ENCODE data around the gene DLGAP4.

The DLGAP4 gene

DNA sequence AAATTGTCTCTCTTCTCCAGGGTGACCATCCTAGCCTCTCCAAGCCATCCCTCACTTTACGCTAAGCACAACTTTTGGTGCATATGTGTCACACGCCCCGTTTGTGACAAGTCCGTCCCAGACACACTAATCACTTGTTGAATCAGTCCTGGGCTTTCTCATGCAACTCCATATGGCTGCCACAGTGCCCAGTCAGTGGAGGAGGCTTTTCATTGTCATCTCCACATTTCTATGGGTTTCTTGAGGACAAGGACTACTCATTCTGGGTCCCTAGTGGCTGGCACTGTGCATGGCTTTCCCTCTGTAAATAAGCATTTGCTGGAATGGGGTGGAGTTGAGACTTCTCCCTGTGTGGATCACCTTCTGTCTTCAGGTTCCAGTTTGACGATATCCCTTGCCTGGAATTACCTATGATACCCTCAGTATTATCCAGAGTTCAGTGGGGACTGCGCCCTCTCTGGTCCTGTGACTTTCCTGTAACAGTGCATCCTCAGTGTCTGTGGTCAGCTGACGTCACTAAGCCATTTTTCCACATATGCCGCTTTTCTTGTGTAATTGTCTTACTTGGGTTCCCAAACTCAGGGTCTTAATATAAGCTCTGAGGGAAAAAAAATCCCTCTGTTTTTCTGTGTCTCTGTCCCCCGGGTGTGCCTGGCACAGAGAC is 175.4 kb downstream of the DLGAP4 start:
- no peak for DNase-seq

GRCh38 chr20:36482044-36482473 is 175.9 kb downstream of the DLGAP4 start:
- peak; percentile 64 for DNase-seq

GRCh38 chr20:36483209-36483918 is 177.2 kb downstream of the DLGAP4 start:
- DNase-seq = no peak

DNA sequence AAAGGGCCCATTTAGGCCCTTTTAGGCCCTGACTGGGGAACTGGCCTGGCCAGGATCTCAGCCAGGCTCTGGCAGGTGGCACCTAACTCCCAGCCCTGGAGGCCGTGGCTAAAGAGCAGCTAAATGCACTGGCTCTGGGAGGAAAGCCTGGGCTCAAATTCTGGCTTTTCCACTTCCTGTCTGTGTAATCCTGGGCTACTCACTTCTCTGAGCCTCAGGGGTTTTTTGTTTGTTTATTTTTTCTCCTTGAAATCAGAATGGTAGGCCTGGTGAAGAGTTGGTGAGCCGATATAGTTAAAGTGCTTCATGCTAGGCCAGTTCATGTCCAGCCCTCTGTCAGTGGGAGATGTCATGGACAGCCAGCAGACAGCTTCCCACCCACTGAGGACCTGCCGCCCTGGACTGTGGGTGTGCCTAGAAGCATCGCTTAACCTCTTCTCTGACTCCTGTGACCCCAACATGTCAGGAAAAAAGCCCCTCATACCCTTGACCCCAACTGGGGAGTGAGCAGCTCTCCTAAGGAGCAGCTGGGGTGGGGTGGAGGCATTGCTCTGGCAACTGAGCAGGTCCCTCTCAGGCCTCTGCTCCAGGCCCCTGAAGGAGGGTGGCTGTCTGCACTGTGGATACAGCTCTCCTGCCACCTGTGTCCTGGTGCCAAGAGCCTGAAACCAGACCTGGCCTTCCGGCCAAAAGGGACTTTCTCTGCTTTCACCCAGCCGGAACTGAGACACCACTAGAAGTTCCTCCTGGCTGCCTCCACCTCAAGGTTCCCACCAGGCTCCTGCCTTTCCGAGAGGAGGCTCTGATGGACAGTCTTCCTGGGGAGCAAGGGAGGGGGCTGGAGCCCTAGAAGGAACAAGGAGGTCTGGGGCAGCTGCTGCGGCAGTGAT is 178.0 kb downstream of the DLGAP4 start:
- no peak for DNase-seq

DNA sequence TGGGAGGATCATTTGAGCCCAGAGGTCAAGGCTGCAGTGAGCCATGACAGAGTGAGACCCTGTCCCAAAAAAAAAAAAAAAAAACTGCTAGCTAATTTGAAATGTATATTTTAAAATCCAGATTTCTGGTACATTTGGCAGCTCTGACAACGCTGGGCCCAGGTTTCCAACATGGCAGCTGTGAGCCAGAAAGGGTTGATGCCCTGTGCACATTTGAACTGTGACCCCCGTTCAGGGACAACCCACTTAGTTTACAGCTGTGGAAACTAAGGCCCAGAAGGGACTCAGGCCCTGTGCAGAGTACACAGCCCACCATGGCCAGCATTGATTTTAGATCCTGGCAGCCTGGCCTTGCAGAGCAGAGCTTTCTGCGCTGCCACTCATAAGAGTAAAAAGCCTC is 179.1 kb downstream of the DLGAP4 start:
- DNase-seq = no peak

DNA sequence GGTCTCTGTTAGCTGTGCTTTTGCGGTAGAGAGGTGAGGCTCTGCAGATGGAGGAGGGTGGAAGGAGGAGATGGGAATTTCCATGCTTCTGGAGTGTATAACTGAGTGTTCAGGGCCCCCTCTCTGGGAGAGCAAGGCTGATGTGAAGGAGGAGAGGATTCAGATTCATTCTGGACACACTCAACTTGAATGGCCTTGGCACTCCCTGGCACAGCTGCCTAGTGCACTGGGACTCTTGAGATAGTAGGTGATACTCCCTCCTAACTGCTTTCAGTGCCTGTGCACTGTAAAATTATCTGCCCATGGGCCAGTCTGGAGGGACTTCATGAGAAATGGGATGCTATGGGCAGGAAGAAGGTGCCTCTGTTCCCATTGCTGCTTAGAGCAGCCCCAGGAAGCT is 180.9 kb downstream of the DLGAP4 start:
- DNase-seq = no peak

GRCh38 chr20:36490191-36490590 is 184.1 kb downstream of the DLGAP4 start:
- no peak for DNase-seq

GRCh38 chr20:36491901-36492617 is 185.9 kb downstream of the DLGAP4 start:
- DNase-seq = no peak

DNA sequence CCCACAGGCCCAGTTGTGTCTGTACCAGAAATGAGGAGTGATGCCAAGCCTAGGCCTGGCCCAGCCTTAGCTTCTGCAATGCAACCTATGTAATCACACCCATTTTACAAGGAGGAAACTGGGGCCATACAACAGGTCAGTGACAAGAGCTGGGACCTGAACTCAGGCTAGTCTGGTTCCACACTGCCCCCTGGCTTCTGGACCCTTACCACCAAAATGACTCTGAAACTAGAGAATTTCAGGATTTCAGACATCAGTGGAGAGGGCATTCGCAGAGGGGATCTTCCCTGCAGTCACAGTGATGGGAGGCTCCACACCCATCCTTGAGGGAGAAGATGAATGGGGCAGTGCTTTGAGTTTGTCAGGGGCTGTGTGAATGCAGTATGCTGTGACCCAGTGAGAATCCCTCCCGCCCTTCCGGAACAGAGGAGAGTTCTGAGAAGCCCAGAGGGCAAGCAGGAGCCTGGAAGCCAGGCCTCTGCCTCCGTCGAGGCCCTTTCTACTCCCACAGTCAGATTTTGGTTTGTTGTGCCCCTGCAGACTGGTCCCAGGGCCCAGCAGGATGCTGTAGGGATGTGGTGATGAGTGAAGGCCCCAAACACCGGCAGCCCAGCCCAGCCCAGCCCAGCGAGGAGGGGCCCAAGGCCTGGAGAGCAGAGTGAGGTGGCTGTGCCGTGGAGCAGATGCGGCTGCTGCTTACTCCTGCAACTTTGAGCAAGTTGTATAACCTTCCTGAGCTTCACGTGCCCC is 187.1 kb downstream of the DLGAP4 start:
- DNase-seq = no peak

- DNase-seq = no peak
Measured at GRCh38 chr20:36493801-36494114, 187.6 kb downstream of the DLGAP4 start.

GRCh38 chr20:36496707-36497669 is 190.8 kb downstream of the DLGAP4 start:
- no peak for DNase-seq

- DNase-seq = no peak
Measured at GRCh38 chr20:36497856-36498255, 191.7 kb downstream of the DLGAP4 start.

DNA sequence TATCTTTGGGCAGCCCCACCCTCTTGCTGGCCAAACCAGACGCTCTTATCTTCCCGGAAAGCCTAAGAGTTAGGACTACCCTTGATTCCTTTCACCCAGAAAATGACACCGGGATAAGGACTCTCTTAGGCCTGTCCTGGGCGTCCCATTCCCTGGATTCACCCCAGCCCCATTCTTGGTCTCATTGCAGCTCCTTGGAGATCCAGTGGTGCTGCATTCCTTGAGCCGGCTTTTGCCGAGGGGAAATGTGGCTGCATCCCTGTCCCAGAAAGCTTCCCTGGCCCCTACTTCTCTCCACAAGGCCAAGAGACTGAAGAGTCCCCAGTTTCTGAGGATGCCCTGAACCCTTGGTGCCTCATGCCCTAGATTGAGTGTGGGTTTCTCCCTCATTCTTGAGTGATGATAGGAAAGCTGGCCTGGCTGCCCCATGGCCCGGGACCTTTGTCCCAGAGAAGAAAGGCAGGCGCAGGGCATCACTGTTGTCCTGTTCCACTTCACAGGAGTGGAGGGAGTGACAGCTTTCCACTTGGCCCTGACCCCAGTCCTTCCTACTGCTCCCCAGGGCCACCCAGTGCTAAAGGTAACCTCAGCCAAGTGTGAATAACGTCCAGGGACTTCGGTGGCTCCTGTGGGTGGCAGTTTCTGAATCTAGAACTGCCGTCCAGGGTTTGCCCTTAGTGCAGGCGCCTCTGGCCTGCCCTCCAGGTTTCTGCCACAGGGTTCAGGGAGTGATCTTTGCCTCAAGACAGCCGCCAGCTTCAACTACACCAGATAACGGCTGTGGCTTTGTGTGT is 192.4 kb downstream of the DLGAP4 start:
- DNase-seq = no peak

DNA sequence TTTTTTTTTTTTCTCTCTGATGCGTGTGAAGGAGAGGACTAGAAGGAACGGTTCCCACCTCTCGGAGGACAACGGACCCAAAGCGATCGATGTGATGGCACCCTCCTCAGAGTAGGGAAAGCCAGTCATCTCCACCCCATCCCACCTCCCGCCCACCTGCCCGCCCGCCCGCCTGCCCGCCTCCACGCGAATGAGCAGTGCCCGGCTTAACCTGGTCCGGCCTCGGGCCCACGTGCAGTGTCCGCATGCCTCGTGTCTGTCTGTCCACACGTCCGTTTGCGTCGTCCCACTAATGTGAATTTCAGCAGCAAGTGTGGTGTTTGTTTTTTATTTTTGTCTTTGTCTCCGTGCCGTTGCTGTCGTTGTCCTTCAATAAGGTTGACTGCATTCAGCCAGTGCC is 193.1 kb downstream of the DLGAP4 start:
- no peak for DNase-seq

DNA sequence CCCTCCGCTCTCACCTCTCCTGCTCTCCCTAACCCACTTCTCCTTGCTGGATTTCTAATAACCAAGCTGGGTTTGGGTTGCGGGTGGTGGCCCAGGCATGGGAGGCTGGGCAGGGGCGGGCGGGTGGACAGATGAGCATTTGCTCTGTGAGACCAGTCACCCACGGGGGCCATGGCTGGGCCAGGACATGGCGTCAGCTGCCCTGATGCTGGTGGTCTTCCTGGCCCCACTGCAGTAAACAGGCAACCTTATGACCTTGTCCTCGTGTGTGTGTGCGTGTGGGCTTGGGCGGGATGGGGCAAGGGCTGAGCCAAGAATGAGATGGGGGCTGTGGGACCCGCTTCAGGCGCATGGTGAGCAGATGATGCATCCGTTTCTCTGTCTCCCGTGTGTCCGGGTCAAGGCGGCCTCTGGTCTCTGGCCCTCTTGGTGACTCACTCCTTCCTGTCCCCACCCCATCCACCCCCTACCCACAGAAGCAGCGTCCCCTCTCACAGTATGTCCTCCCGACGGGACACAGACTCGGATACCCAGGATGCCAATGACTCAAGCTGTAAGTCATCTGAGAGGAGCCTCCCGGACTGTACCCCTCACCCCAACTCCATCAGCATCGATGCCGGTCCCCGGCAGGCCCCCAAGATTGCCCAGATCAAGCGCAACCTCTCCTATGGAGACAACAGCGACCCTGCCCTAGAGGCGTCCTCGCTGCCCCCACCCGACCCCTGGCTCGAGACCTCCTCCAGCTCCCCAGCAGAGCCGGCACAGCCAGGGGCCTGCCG is 193.8 kb downstream of the DLGAP4 start:
- no peak for DNase-seq

GRCh38 chr20:36501367-36502006 is 195.3 kb downstream of the DLGAP4 start:
- no peak for DNase-seq

DNA sequence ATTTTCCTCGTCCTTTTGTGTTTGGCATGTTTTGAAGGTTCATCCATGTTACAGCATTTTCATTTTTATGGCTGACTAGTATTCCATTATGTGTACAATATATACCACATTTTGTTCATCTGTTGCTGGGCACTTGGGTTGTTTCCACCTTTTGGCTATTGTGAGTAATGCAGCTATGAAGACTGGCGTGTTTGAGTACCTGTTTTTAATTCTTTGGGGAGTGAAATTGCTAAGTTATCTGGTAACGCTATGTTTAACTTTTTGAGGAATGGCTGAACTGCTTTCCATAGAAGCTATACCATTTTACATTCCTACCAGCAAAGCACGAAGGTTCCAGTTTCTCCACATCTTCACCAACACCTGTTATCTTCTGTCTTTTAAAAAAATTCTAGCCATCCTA is 198.2 kb downstream of the DLGAP4 start:
- DNase-seq = no peak

- no peak for DNase-seq
Measured at GRCh38 chr20:36506253-36506652, 200.1 kb downstream of the DLGAP4 start.

GRCh38 chr20:36507746-36508145 is 201.6 kb downstream of the DLGAP4 start:
- no peak for DNase-seq
